ENCODE results near the gene DENND4A.
"Not testable (repeated sequence)": the region's sequence is repeated elsewhere in the genome, so short reads cannot be mapped to it uniquely, and the experiment has no call there.

- TF ChIP-seq ARNT (IDR thresholded peaks at IDR 0.05); ELF4 (IDR thresholded peaks at IDR 0.05); L3MBTL2 (conservative IDR thresholded peaks at IDR 0.05); TARDBP (IDR thresholded peaks at IDR 0.05); ZNF384 (IDR thresholded peaks at IDR 0.05); SUZ12 (IDR thresholded peaks at IDR 0.05): not testable (repeated sequence)
These were observed 19.1 kb upstream of the DENND4A start for GRCh38 chr15:65811011-65811733.
